ENCODE results near the gene LMBRD1.

The LMBRD1 gene

DNA sequence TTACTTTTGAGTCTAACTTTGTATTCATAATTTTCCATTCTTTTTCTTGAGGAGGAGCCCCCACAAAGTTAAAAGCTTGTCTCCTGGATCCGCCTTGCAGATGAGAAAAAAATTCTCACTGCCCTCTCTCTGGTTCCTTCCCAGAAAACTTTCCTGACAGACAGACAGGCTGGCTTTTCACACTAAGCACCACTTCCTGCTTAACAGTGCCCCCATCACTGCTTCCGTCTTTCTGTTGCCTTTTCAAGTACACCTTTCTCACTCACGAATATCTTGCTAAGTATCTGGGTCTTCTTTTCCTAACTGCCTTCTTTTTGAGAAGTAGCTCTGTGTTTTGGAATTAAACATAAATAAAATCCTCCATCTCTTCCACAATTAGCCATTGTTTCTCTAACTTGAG lies 19.8 kb upstream of the LMBRD1 start:
- ATAC-seq, result no peak
- TF ChIP-seq, protein P1, sequence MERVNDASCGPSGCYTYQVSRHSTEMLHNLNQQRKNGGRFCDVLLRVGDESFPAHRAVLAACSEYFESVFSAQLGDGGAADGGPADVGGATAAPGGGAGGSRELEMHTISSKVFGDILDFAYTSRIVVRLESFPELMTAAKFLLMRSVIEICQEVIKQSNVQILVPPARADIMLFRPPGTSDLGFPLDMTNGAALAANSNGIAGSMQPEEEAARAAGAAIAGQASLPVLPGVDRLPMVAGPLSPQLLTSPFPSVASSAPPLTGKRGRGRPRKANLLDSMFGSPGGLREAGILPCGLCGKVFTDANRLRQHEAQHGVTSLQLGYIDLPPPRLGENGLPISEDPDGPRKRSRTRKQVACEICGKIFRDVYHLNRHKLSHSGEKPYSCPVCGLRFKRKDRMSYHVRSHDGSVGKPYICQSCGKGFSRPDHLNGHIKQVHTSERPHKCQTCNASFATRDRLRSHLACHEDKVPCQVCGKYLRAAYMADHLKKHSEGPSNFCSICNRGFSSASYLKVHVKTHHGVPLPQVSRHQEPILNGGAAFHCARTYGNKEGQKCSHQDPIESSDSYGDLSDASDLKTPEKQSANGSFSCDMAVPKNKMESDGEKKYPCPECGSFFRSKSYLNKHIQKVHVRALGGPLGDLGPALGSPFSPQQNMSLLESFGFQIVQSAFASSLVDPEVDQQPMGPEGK (CRISPR knock-in tag; IDR thresholded peaks at IDR 0.05; ENCODE audit: borderline replicate concordance), result no peak
- TF ChIP-seq, protein P2, sequence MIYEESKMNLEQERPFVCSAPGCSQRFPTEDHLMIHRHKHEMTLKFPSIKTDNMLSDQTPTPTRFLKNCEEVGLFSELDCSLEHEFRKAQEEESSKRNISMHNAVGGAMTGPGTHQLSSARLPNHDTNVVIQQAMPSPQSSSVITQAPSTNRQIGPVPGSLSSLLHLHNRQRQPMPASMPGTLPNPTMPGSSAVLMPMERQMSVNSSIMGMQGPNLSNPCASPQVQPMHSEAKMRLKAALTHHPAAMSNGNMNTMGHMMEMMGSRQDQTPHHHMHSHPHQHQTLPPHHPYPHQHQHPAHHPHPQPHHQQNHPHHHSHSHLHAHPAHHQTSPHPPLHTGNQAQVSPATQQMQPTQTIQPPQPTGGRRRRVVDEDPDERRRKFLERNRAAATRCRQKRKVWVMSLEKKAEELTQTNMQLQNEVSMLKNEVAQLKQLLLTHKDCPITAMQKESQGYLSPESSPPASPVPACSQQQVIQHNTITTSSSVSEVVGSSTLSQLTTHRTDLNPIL (CRISPR knock-in tag; IDR thresholded peaks at IDR 0.05; ENCODE audit: low read depth), result no peak
- no peak for TF ChIP-seq RARB (CRISPR knock-in tag; IDR thresholded peaks at IDR 0.05)
- no peak for TF ChIP-seq BACH2 (CRISPR knock-in tag; IDR thresholded peaks at IDR 0.05; ENCODE audit: borderline replicate concordance)
- no peak for TF ChIP-seq SNAI2 (CRISPR knock-in tag; IDR thresholded peaks at IDR 0.05)

DNA sequence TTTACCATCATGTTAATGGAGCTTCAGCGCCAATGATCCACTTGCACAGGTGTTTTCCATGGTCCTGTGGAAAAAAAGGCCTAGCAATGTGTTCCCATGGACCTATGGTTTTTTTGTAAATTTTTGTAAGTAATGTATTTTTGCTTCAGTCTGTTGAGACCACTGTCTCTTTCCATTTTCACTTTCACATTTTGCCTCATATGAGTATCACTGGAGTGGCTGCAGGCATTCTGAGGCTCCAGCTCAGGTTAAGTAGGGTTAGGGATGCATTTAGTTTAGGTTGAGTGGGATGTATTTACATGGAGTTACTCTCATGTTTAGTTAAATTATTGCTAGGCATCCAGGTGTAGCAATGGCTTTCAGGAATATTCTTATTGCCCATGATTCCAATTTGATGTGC lies 19.2 kb upstream of the LMBRD1 start:
- TF ChIP-seq ESRRG (CRISPR knock-in tag; IDR thresholded peaks at IDR 0.05) (no peak), SNAI2 (CRISPR knock-in tag; IDR thresholded peaks at IDR 0.05) (no peak), PPARA (CRISPR knock-in tag; IDR thresholded peaks at IDR 0.05; ENCODE audit: borderline replicate concordance) (no peak), TCF4 (CRISPR knock-in tag; IDR thresholded peaks at IDR 0.05; ENCODE audit: borderline replicate concordance) (no peak), ZNF70 (CRISPR knock-in tag; IDR thresholded peaks at IDR 0.05) (no peak), ZNF565 (CRISPR knock-in tag; conservative IDR thresholded peaks at IDR 0.05; ENCODE audit: low read depth) (no peak)
- TF ChIP-seq, protein P2 (CRISPR knock-in tag; IDR thresholded peaks at IDR 0.05; ENCODE audit: low read depth), result no peak
- TF ChIP-seq, protein P1 (CRISPR knock-in tag; IDR thresholded peaks at IDR 0.05; ENCODE audit: borderline replicate concordance), result no peak
- TF ChIP-seq, protein P3, sequence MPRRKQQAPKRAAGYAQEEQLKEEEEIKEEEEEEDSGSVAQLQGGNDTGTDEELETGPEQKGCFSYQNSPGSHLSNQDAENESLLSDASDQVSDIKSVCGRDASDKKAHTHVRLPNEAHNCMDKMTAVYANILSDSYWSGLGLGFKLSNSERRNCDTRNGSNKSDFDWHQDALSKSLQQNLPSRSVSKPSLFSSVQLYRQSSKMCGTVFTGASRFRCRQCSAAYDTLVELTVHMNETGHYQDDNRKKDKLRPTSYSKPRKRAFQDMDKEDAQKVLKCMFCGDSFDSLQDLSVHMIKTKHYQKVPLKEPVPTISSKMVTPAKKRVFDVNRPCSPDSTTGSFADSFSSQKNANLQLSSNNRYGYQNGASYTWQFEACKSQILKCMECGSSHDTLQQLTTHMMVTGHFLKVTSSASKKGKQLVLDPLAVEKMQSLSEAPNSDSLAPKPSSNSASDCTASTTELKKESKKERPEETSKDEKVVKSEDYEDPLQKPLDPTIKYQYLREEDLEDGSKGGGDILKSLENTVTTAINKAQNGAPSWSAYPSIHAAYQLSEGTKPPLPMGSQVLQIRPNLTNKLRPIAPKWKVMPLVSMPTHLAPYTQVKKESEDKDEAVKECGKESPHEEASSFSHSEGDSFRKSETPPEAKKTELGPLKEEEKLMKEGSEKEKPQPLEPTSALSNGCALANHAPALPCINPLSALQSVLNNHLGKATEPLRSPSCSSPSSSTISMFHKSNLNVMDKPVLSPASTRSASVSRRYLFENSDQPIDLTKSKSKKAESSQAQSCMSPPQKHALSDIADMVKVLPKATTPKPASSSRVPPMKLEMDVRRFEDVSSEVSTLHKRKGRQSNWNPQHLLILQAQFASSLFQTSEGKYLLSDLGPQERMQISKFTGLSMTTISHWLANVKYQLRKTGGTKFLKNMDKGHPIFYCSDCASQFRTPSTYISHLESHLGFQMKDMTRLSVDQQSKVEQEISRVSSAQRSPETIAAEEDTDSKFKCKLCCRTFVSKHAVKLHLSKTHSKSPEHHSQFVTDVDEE (CRISPR knock-in tag; IDR thresholded peaks at IDR 0.05), result no peak
- TF ChIP-seq, protein P4, sequence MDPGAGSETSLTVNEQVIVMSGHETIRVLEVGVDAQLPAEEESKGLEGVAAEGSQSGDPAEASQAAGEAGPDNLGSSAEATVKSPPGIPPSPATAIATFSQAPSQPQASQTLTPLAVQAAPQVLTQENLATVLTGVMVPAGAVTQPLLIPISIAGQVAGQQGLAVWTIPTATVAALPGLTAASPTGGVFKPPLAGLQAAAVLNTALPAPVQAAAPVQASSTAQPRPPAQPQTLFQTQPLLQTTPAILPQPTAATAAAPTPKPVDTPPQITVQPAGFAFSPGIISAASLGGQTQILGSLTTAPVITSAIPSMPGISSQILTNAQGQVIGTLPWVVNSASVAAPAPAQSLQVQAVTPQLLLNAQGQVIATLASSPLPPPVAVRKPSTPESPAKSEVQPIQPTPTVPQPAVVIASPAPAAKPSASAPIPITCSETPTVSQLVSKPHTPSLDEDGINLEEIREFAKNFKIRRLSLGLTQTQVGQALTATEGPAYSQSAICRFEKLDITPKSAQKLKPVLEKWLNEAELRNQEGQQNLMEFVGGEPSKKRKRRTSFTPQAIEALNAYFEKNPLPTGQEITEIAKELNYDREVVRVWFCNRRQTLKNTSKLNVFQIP (CRISPR knock-in tag; IDR thresholded peaks at IDR 0.05; ENCODE audit: borderline replicate concordance, low read depth), result no peak
- ATAC-seq, result no peak

DNA sequence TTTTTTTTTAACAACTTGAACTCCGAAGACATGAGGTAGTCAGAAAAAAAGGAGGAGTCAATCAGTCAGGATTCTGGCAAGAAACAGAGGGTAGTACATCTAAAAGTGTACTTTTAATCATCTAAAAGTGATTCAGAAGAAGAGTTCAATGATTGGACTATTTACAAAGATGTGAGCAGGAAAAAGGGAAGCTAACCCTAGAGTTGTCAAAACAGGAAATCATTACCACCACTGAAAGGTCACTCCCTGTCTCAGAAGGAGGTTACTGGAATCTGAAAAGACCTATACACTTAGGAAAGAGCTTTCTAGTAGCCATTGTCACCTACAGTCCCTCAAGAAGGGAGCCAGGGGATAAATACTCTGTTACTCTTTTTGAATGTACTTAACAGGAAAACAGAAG lies 16.7 kb upstream of the LMBRD1 start:
- TF ChIP-seq, protein P3 (CRISPR knock-in tag; IDR thresholded peaks at IDR 0.05), result no peak
- TF ChIP-seq PPARA (CRISPR knock-in tag; IDR thresholded peaks at IDR 0.05; ENCODE audit: borderline replicate concordance) (no peak), ZFP30 (CRISPR knock-in tag; IDR thresholded peaks at IDR 0.05) (no peak), GLIS3 (CRISPR knock-in tag; IDR thresholded peaks at IDR 0.05) (no peak), TCF4 (CRISPR knock-in tag; IDR thresholded peaks at IDR 0.05; ENCODE audit: borderline replicate concordance) (no peak), ISL1 (CRISPR knock-in tag; IDR thresholded peaks at IDR 0.05) (no peak), BACH2 (CRISPR knock-in tag; IDR thresholded peaks at IDR 0.05; ENCODE audit: borderline replicate concordance) (no peak), ZNF565 (CRISPR knock-in tag; conservative IDR thresholded peaks at IDR 0.05; ENCODE audit: low read depth) (no peak), ESRRG (CRISPR knock-in tag; IDR thresholded peaks at IDR 0.05) (no peak), ZNF70 (CRISPR knock-in tag; IDR thresholded peaks at IDR 0.05) (no peak)
- TF ChIP-seq, protein P5, sequence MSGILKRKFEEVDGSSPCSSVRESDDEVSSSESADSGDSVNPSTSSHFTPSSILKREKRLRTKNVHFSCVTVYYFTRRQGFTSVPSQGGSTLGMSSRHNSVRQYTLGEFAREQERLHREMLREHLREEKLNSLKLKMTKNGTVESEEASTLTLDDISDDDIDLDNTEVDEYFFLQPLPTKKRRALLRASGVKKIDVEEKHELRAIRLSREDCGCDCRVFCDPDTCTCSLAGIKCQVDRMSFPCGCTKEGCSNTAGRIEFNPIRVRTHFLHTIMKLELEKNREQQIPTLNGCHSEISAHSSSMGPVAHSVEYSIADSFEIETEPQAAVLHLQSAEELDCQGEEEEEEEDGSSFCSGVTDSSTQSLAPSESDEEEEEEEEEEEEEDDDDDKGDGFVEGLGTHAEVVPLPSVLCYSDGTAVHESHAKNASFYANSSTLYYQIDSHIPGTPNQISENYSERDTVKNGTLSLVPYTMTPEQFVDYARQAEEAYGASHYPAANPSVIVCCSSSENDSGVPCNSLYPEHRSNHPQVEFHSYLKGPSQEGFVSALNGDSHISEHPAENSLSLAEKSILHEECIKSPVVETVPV (CRISPR knock-in tag; IDR thresholded peaks at IDR 0.05), result no peak
- no peak for ATAC-seq

Measured in SK-N-SH treated with all-trans-retinoic acid at 6 μM for 48 hours (cell line).